Liver (tissue), 9 donors: Measurements from ENCODE around the gene ENAH. TPM values are rescaled to one million over a fixed set of nuclear protein-coding genes. Genes with fewer than 3 reads are reported as not detected.

ENCODE experiments used
- DNase-seq: peaks from one replicate; pipeline ENCODE4 v3.0.0-alpha.2; 2017; ENCODE audit warnings: low spot score
- H3K27ac ChIP-seq, 2 donors: one replicate each; pipeline ENCODE4 v1.7.0; 2013; ENCODE audit warnings: inconsistent platforms in 2 of 2, low read length in 2 of 2, control low read depth in 1 of 2, low read depth in 1 of 2, mild to moderate bottlenecking in 1 of 2
- H3K27me3 ChIP-seq, 4 donors: one replicate each; pipeline versions ENCODE4 v1.6.1 to v1.7.0; 2013; ENCODE audit warnings: low read length in 3 of 4, inconsistent platforms in 1 of 4, mild to moderate bottlenecking in 1 of 4, moderate library complexity in 1 of 4; ENCODE audit not compliant: control insufficient read depth in 4 of 4, insufficient read depth in 4 of 4
- H3K36me3 ChIP-seq, 4 donors: one replicate each; pipeline versions ENCODE4 v1.6.1 to v1.7.0; 2013; ENCODE audit warnings: low read length in 3 of 4, mild to moderate bottlenecking in 3 of 4, low read depth in 1 of 4, moderate library complexity in 1 of 4; ENCODE audit not compliant: control insufficient read depth in 4 of 4, insufficient read depth in 3 of 4
- H3K4me1 ChIP-seq, 4 donors: one replicate each; pipeline versions ENCODE4 v1.6.1 to v1.7.0; 2013; ENCODE audit warnings: low read length in 3 of 4, mild to moderate bottlenecking in 3 of 4, moderate library complexity in 1 of 4; ENCODE audit not compliant: control insufficient read depth in 4 of 4, insufficient read depth in 4 of 4
- H3K4me3 ChIP-seq, 3 donors: one replicate each; pipeline versions ENCODE4 v1.6.1 to v1.7.0; 2013; ENCODE audit warnings: low read length in 3 of 3, control low read depth in 1 of 3, low read depth in 1 of 3, mild to moderate bottlenecking in 1 of 3
- H3K9ac ChIP-seq, 2 donors: one replicate each; pipeline ENCODE4 v1.7.0; 2013; ENCODE audit warnings: low read length in 2 of 2, mild to moderate bottlenecking in 2 of 2, moderate library complexity in 2 of 2, control low read depth in 1 of 2, low read depth in 1 of 2
- H3K9me3 ChIP-seq, 4 donors: one replicate each; pipeline versions ENCODE4 v1.6.1 to v1.7.0; 2013; ENCODE audit warnings: low read length in 3 of 4; ENCODE audit not compliant: control insufficient read depth in 4 of 4
- ATF3 ChIP-seq: IDR thresholded peaks from 2 replicates; pipeline ENCODE4 v1.6.1; 2016; ENCODE audit warnings: antibody characterized with exemption
- EGR1 ChIP-seq, 2 donors: IDR thresholded peaks; 2 replicates each; pipeline ENCODE4 v1.6.1; 2016 to 2018; ENCODE audit warnings: antibody characterized with exemption in 2 of 2, low read depth in 2 of 2
- FOXA1 ChIP-seq: IDR thresholded peaks from 2 replicates; pipeline ENCODE4 v1.6.1; 2016; ENCODE audit warnings: antibody characterized with exemption
- FOXA2 ChIP-seq: IDR thresholded peaks from 2 replicates; pipeline ENCODE4 v1.6.1; 2016; ENCODE audit warnings: antibody characterized with exemption
- HNF4A ChIP-seq, 2 donors: conservative IDR thresholded peaks; 2 replicates each; pipeline ENCODE4 v1.6.1; 2016; ENCODE audit warnings: antibody characterized with exemption in 2 of 2, mild to moderate bottlenecking in 2 of 2
- HNF4G ChIP-seq: IDR thresholded peaks from 2 replicates; pipeline ENCODE4 v1.6.1; 2016; ENCODE audit warnings: antibody characterized with exemption
- JUND ChIP-seq, 2 donors: IDR thresholded peaks; 2 replicates each; pipeline ENCODE4 v1.6.1; 2016; ENCODE audit warnings: antibody characterized with exemption in 2 of 2
- MAX ChIP-seq: IDR thresholded peaks from 2 replicates; pipeline ENCODE4 v1.6.1; 2016; ENCODE audit warnings: antibody characterized with exemption
- NR2F2 ChIP-seq: IDR thresholded peaks from 2 replicates; pipeline ENCODE4 v1.6.1; 2016; ENCODE audit warnings: antibody characterized with exemption
- RAD21 ChIP-seq, 2 donors: IDR thresholded peaks; 2 replicates each; pipeline ENCODE4 v1.6.1; 2016; ENCODE audit warnings: antibody characterized with exemption in 2 of 2, mild to moderate bottlenecking in 2 of 2
- REST ChIP-seq: IDR thresholded peaks from 2 replicates; pipeline ENCODE4 v1.6.1; 2016; ENCODE audit warnings: antibody characterized with exemption, mild to moderate bottlenecking
- TAF1 ChIP-seq: conservative IDR thresholded peaks from 2 replicates; pipeline ENCODE4 v1.6.1; 2016; ENCODE audit warnings: antibody characterized with exemption, mild to moderate bottlenecking
- ZBTB33 ChIP-seq: IDR thresholded peaks from 2 replicates; pipeline ENCODE4 v1.6.1; 2016; ENCODE audit warnings: antibody characterized with exemption
- WGBS: extraction: QIAGEN DNeasy Blood & Tissue Kit; methylation state at CpG from one replicate; pipeline ENCODE4 v1.1.7; 2013; 5-methylcytosine and 5-hydroxymethylcytosine counted together
- polyA plus RNA-seq, 2 donors: library from polyadenylated mRNA; stranded (reverse) in 1 of 2; unstranded in 1 of 2; fragments of 200-250 nt in 1 of 2; fragments of >200 nt in 1 of 2; fragmentation: Nextera tagmentation in 1 of 2; extraction: Ambion mirVana in 1 of 2; gene quantifications; one replicate each; pipeline versions ENCODE4 v1.2.1 to v1.2.3, GENCODE V29; 2013 to 2015
- total RNA-seq, 2 donors: library from RNA; depleted of rRNA; stranded (reverse); fragments of >200 nt; gene quantifications; one replicate each; pipeline ENCODE4 v1.2.3, GENCODE V29; 2014
- donor health status: healthy.
- donor health status: healthy.
- donor health status: healthy.
- donor health status: healthy.
- donor health status: healthy.

ENAH gene
- total and polyA plus RNA-seq, 4 donors: 2.8 to 8.4 (median 4.5) TPM

GRCh38 chr1:225460021-225460736 is 192.7 kb downstream of the ENAH start:
- no peaks in the 10 kb centered on the region for H3K27me3 ChIP-seq
- no peak for TF ChIP-seq EGR1 (IDR thresholded peaks at IDR 0.05; ENCODE audit: low read depth in 2 of 2)
- no peak for TF ChIP-seq MAX
- no peak for TF ChIP-seq ATF3
- WGBS: 78% methylated on average over 18 of the region's 18 CpGs
- H3K4me1 ChIP-seq: peaks cover 0 to 10% (median 3%) of the 10 kb centered on the region in 4 donors
- no peak overlapping the region for H3K9ac ChIP-seq
- no peak overlapping the region for H3K4me3 ChIP-seq
- no peaks in the 10 kb centered on the region for H3K9me3 ChIP-seq
- no peak for DNase-seq
- H3K36me3 ChIP-seq: no peaks in the 10 kb centered on the region
- no peak overlapping the region for H3K27ac ChIP-seq

GRCh38 chr1:225458222-225458631 is 194.7 kb downstream of the ENAH start:
- Histone ChIP-seq H3K36me3 (no peaks in the 10 kb centered on the region), H3K27ac (no peak overlapping the region), H3K4me3 (no peak overlapping the region), H3K9ac (no peak overlapping the region), H3K4me1 (peaks cover 3 to 25% (median 18%) of the 10 kb centered on the region in 4 donors), H3K9me3 (no peaks in the 10 kb centered on the region), H3K27me3 (no peaks in the 10 kb centered on the region)
- DNase-seq: no peak
- no peak for TF ChIP-seq JUND (IDR thresholded peaks at IDR 0.05)
- no peak for TF ChIP-seq ZBTB33
- no peak for TF ChIP-seq NR2F2
- no peak for TF ChIP-seq EGR1 (IDR thresholded peaks at IDR 0.05; ENCODE audit: low read depth in 2 of 2)
- TF ChIP-seq RAD21 (IDR thresholded peaks at IDR 0.05): no peak
- TF ChIP-seq HNF4G: no peak
- TF ChIP-seq FOXA1: no peak
- no peak for TF ChIP-seq TAF1
- 62% methylated on average over 2 of the region's 2 CpGs for WGBS

GRCh38 chr1:225454733-225455132 is 198.2 kb downstream of the ENAH start:
- no peak for TF ChIP-seq HNF4A (conservative IDR thresholded peaks at IDR 0.05)
- TF ChIP-seq FOXA1: no peak
- no peak for TF ChIP-seq JUND (IDR thresholded peaks at IDR 0.05)
- TF ChIP-seq ATF3: no peak
- TF ChIP-seq ZBTB33: no peak
- TF ChIP-seq FOXA2: no peak
- TF ChIP-seq REST: no peak
- TF ChIP-seq MAX: no peak
- TF ChIP-seq TAF1: no peak
- Histone ChIP-seq H3K9me3 (no peaks in the 10 kb centered on the region), H3K27ac (peak overlapping the region; percentile 45 to 63), H3K4me1 (peaks cover 3 to 19% (median 13%) of the 10 kb centered on the region in 4 donors), H3K36me3 (no peaks in the 10 kb centered on the region), H3K9ac (peak overlapping the region in 1 of 2 donors; percentile 36), H3K4me3 (no peak overlapping the region), H3K27me3 (no peaks in the 10 kb centered on the region)
- 74% methylated on average over 5 of the region's 5 CpGs for WGBS
- DNase-seq: no peak
